Cardiac muscle cell (in vitro differentiated cells and primary cell): Measurements from ENCODE around the gene BRINP1. TPM values are rescaled to one million over a fixed set of nuclear protein-coding genes. Genes with fewer than 3 reads are reported as not detected.

Source experiments
- DNase-seq, 2 donors: peaks; one replicate each; pipeline versions ENCODE4 v3.0.0 to v3.0.0-alpha.2; 2010 to 2017; ENCODE audit warnings: low read depth in 1 of 2, low spot score in 1 of 2
- H3K27ac ChIP-seq: fragments of 200-600 bp; sonication (generic); 2 replicates; pipeline ENCODE4 v1.5.1; 2016
- H3K27me3 ChIP-seq: fragments of 200-600 bp; sonication (generic); 2 replicates; pipeline ENCODE4 v1.6.0; 2016; ENCODE audit warnings: control low read depth
- H3K36me3 ChIP-seq: fragments of 200-600 bp; sonication (generic); 2 replicates; pipeline ENCODE4 v1.5.1; 2016; ENCODE audit warnings: control low read depth
- H3K4me1 ChIP-seq: fragments of 200-600 bp; sonication (generic); 2 replicates; pipeline ENCODE4 v1.8.1; 2017; ENCODE audit warnings: low read depth, mild to moderate bottlenecking, mixed run types
- H3K4me3 ChIP-seq: fragments of 200-600 bp; sonication (generic); 2 replicates; pipeline ENCODE4 v1.5.1; 2016; ENCODE audit warnings: mild to moderate bottlenecking
- H3K9me3 ChIP-seq: fragments of 200-600 bp; sonication (generic); 2 replicates; pipeline ENCODE4 v1.5.1; 2017; ENCODE audit warnings: low read depth, mild to moderate bottlenecking, control low read depth
- CTCF ChIP-seq: IDR thresholded peaks from 2 replicates; pipeline ENCODE4 v1.5.1; 2012; ENCODE audit warnings: low read depth, mild to moderate bottlenecking, low read length
- polyA plus RNA-seq: library from polyadenylated mRNA; unstranded; fragments of >200 nt; fragmentation: Nextera tagmentation; extraction: Ambion mirVana; gene quantifications from 2 replicates; pipeline ENCODE4 v1.2.1, GENCODE V29; 2016
- total RNA-seq: library from RNA; depleted of rRNA; stranded (reverse); fragments of >200 nt; gene quantifications from 2 replicates; pipeline ENCODE4 v1.2.3, GENCODE V29; 2016

BRINP1 gene
- total and polyA plus RNA-seq, 2 experiments from 2014 or later, result 4.5 to 5.2 TPM

- H3K4me3 ChIP-seq, result no peak overlapping the region
- DNase-seq, result peak in 1 of 2 donors; percentile 13
Observed at GRCh38 chr9:119283078-119283794, 86.0 kb downstream of the BRINP1 start.

DNA sequence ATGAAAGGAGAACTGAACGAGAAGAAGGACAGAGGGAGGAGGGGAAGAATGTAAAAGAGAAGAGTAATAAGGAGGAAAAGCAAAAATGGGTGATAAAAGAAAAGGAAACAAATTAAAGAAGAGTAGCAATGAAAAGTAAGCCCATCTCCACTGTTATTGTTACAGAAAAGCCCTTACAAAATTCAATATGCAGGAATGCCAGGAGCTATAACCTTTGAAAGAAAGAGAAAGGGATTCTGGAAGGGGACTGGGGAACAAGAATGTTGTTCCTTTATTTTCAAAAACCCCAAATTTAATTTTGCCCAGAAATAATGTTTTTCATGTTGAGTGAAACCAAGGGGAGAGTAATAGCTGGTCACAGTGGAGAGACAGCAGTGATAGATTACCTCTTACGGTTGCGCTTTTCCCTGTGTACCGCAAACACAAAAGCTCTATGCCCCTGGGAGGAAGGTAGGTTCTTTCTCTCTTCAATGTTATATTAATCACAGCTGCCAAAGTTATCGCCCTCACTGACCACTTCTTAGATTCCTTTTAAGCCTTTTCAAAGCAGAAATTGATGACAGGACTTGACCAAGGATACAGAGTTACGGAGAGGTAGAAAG is 86.7 kb downstream of the BRINP1 start:
- no peak overlapping the region for H3K4me3 ChIP-seq

More at GRCh38 chr9:119283078-119283794, 86.0 kb downstream of the BRINP1 start:
- Histone ChIP-seq H3K27me3 (no peaks in the 10 kb centered on the region), H3K4me1 (peaks cover 6% of the 10 kb centered on the region), H3K27ac (no peak overlapping the region), H3K36me3 (no peaks in the 10 kb centered on the region), H3K9me3 (no peaks in the 10 kb centered on the region)
- TF ChIP-seq CTCF, result no peak

DNA sequence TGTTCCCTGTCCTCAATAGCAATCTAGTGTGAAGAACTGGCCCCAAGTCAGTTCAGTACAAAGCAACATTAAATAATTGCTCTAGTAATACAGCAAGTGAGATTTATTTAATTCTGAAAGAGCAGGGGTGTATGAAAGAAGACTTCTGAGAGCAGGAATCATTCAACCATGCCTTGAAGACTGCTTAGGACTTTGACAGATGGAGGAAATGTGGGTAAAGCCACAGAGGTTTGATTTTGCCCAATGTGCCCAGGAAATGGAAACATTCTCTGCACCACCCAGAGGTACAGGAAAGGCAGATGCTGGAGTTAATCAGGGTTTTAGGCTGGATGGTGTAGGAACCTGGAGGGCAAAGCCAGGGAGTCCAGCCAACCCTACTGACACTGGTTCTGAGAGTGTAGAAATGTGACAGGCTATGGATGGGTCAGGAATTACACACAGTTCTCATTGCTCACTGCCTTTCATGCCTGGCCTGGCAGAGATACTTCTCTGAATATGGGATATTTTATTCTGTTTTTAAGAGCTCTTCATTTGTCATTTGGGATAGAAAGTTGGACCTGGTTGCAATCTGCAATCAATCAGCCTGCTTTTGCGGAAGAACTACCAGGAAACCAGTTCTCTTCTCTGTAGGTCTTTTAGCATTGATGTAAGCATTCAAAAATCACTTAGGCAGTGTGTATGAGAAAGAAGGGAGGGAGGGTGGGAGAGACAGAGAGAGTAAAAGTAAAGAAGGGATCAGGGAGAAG is 88.3 kb downstream of the BRINP1 start:
- peaks cover 6% of the 10 kb centered on the region for H3K4me1 ChIP-seq
- H3K4me3 ChIP-seq, result no peak overlapping the region
- no peak for TF ChIP-seq CTCF
- DNase-seq, result no peak
- H3K9me3 ChIP-seq, result no peaks in the 10 kb centered on the region
- no peaks in the 10 kb centered on the region for H3K27me3 ChIP-seq
- no peak overlapping the region for H3K27ac ChIP-seq
- H3K36me3 ChIP-seq, result no peaks in the 10 kb centered on the region

More for the DNA sequence above, 86.7 kb downstream of the BRINP1 start:
- peaks cover 6% of the 10 kb centered on the region for H3K4me1 ChIP-seq
- no peaks in the 10 kb centered on the region for H3K36me3 ChIP-seq
- no peak overlapping the region for H3K27ac ChIP-seq
- TF ChIP-seq CTCF, result no peak
- DNase-seq, result no peak
- no peaks in the 10 kb centered on the region for H3K9me3 ChIP-seq
- H3K27me3 ChIP-seq, result no peaks in the 10 kb centered on the region

GRCh38 chr9:119278171-119278570 is 91.1 kb downstream of the BRINP1 start:
- TF ChIP-seq CTCF, result no peak
- Histone ChIP-seq H3K4me3 (no peak overlapping the region), H3K36me3 (no peaks in the 10 kb centered on the region), H3K9me3 (no peaks in the 10 kb centered on the region), H3K27me3 (no peaks in the 10 kb centered on the region), H3K27ac (no peak overlapping the region), H3K4me1 (peaks cover 5% of the 10 kb centered on the region)
- DNase-seq, result no peak

DNA sequence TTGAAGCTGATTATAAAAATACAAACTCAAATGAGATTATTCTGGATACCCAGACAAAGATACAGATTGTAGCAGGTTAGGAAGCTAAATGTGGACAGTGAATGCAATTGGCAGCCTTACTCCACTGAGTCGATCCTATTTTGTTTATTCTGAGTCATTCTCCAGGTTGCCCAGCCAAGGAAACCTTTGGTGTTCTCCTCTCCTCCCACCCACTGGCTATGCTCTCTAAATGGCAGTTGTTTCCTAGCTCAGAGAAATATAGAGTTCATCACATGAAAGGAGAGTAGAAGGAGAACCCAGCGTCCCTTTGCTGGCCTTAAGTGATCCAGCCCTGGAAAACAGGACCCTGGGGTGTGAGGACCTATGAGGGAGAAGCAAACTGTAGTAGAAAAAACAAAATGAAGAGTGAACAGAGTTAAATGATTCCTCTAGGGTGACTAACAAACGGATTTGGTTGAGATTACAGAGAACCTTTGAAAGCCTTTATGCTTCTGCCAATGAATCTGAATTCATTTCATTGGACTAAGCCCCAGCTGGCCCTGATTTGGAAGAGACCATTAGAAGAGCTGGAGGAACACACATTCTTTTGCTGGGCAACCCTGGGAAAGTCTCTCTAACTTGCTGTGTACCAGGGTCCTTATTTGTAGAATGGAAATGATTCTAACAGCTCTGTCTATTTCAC is 95.1 kb downstream of the BRINP1 start:
- Histone ChIP-seq H3K4me3 (no peak overlapping the region), H3K9me3 (no peaks in the 10 kb centered on the region), H3K36me3 (no peaks in the 10 kb centered on the region), H3K4me1 (no peaks in the 10 kb centered on the region), H3K27ac (no peak overlapping the region), H3K27me3 (no peaks in the 10 kb centered on the region)
- DNase-seq, result no peak
- TF ChIP-seq CTCF, result no peak
